ENCODE measurements around the gene ARPP21. TPM values are rescaled to one million over a fixed set of nuclear protein-coding genes. Genes with fewer than 3 reads are reported as not detected.

ARPP21 gene
- total RNA-seq, 1 donor from 2014 or later = 3.5 TPM

- no peak for DNase-seq (ENCODE audit: extremely low spot score, unreplicated experiment)
- no peak for TF ChIP-seq CTCF (conservative IDR thresholded peaks at IDR 0.05)
- no peaks in the 10 kb centered on the region for H3K9me3 Mint-ChIP-seq
- no peaks in the 10 kb centered on the region for H3K36me3 Mint-ChIP-seq
- H3K4me3 Mint-ChIP-seq = no peak overlapping the region
- H3K4me1 Mint-ChIP-seq (ENCODE audit: unreplicated experiment) = peaks cover 13% of the 10 kb centered on the region
- peaks cover 42% of the 10 kb centered on the region for H3K27me3 Mint-ChIP-seq
- H3K27ac Mint-ChIP-seq = no peak overlapping the region
Observed at GRCh38 chr3:35781558-35781957, 142.2 kb downstream of the ARPP21 start.

DNA sequence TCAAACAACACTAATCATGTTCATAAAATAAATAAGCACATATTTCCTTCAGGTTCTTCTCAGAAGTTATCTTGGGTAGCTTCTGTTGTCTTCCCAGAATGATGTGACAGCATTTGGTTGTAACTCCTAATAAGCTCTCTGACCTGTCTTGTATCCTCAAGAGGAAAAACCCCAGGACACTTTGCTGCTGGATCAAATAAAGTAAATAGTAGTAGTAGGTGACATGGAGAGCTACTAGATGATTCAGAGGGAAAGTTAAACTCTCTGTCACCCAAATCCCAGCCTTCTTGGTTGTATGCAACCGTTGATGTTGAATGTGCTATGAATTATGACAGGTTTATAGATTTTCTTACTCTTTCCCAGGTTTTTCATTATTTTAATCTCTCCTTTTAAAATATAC is 143.0 kb downstream of the ARPP21 start:
- Mint-ChIP-seq H3K36me3 (no peaks in the 10 kb centered on the region), H3K9me3 (no peaks in the 10 kb centered on the region), H3K4me3 (no peak overlapping the region), H3K27me3 (peaks cover 42% of the 10 kb centered on the region), H3K4me1 (ENCODE audit: unreplicated experiment) (peaks cover 13% of the 10 kb centered on the region), H3K27ac (no peak overlapping the region)
- no peak for TF ChIP-seq CTCF (conservative IDR thresholded peaks at IDR 0.05)
- DNase-seq (ENCODE audit: extremely low spot score, unreplicated experiment) = no peak

DNA sequence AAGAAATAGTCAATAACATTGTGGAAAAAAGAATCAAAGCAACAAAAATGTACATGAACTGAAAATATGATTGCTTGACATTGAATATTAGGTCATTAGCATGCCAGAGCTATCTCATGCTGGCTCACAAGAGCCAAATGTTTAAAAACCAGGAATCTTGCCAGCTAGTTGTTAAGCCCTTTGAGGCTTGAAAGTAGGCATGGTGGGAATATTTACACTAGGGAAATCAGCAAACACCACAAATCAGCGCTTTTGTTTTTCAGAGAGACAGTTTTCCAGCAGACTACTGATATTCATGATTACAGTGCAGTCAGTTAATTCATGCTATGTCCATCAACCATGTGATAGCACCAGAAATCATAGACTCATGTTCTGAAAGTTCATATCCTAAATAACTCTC is 144.8 kb downstream of the ARPP21 start:
- TF ChIP-seq CTCF (conservative IDR thresholded peaks at IDR 0.05) = no peak
- Mint-ChIP-seq H3K27me3 (peaks cover 30% of the 10 kb centered on the region), H3K9me3 (no peaks in the 10 kb centered on the region), H3K4me3 (no peak overlapping the region), H3K4me1 (ENCODE audit: unreplicated experiment) (peaks cover 9% of the 10 kb centered on the region), H3K27ac (no peak overlapping the region), H3K36me3 (no peaks in the 10 kb centered on the region)
- DNase-seq (ENCODE audit: extremely low spot score, unreplicated experiment) = no peak

- no peaks in the 10 kb centered on the region for H3K9me3 Mint-ChIP-seq
- H3K27ac Mint-ChIP-seq = no peak overlapping the region
- peaks cover 9% of the 10 kb centered on the region for H3K4me1 Mint-ChIP-seq (ENCODE audit: unreplicated experiment)
- TF ChIP-seq CTCF (conservative IDR thresholded peaks at IDR 0.05) = no peak
- peaks cover 23% of the 10 kb centered on the region for H3K27me3 Mint-ChIP-seq
- DNase-seq (ENCODE audit: extremely low spot score, unreplicated experiment) = no peak
- H3K4me3 Mint-ChIP-seq = no peak overlapping the region
- H3K36me3 Mint-ChIP-seq = no peaks in the 10 kb centered on the region
Observed at GRCh38 chr3:35785234-35785888, 146.0 kb downstream of the ARPP21 start.

GRCh38 chr3:35787936-35788335 is 148.6 kb downstream of the ARPP21 start:
- H3K4me1 Mint-ChIP-seq (ENCODE audit: unreplicated experiment) = peaks cover 9% of the 10 kb centered on the region
- DNase-seq (ENCODE audit: extremely low spot score, unreplicated experiment) = no peak
- no peak overlapping the region for H3K27ac Mint-ChIP-seq
- H3K27me3 Mint-ChIP-seq = peaks cover 15% of the 10 kb centered on the region
- no peaks in the 10 kb centered on the region for H3K36me3 Mint-ChIP-seq
- H3K4me3 Mint-ChIP-seq = no peak overlapping the region
- no peaks in the 10 kb centered on the region for H3K9me3 Mint-ChIP-seq
- no peak for TF ChIP-seq CTCF (conservative IDR thresholded peaks at IDR 0.05)

Data from type B pancreatic cell (in vitro differentiated cells).